Measurements from ENCODE around the gene IL18RAP.
A peak's percentile ranks its signal among the peaks of the same experiment; 100 is the strongest.

The IL18RAP gene

GRCh38 chr2:102421890-102422759 is 835 bp upstream of the IL18RAP start:
- DNase-seq (ENCODE audit: low read depth in 2 of 2): no peak

- no peak for DNase-seq (ENCODE audit: low read depth in 2 of 2)
Observed at GRCh38 chr2:102423368-102423767, 408 bp downstream of the IL18RAP start.

GRCh38 chr2:102424754-102425153 is 1.8 kb downstream of the IL18RAP start:
- DNase-seq (ENCODE audit: low read depth in 2 of 2): no peak

- DNase-seq (ENCODE audit: low read depth in 2 of 2): no peak
Observed at GRCh38 chr2:102425441-102426132, 2.6 kb downstream of the IL18RAP start.

GRCh38 chr2:102427249-102427648 is 4.3 kb downstream of the IL18RAP start:
- no peak for DNase-seq (ENCODE audit: low read depth in 2 of 2)

DNA sequence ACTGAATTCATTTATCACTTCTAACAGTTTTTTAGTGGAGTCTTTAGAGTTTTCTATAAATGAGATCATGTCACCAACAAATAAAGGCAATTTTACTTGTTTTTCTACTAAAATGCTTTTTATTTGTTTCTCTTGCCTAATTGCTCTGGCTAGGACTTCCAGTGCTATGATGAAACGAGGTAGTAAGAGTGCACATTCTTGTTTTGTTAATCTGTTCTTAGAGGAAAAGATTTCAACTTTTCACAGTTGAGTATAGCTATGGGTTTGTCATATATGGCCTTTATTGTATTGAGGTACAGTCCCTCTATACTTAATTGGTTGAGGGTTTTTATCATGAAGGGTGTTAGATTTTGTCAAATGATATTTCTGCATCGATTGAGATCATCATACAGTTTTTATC is 5.6 kb downstream of the IL18RAP start:
- no peak for DNase-seq (ENCODE audit: low read depth in 2 of 2)

- no peak for DNase-seq (ENCODE audit: low read depth in 2 of 2)
Observed at GRCh38 chr2:102432386-102432785, 9.4 kb downstream of the IL18RAP start.

GRCh38 chr2:102433973-102434654 is 11.2 kb downstream of the IL18RAP start:
- no peak for DNase-seq (ENCODE audit: low read depth in 2 of 2)

- no peak for DNase-seq (ENCODE audit: low read depth in 2 of 2)
Observed at GRCh38 chr2:102434655-102435381, 11.9 kb downstream of the IL18RAP start.

GRCh38 chr2:102435741-102436140 is 12.8 kb downstream of the IL18RAP start:
- no peak for DNase-seq (ENCODE audit: low read depth in 2 of 2)

DNA sequence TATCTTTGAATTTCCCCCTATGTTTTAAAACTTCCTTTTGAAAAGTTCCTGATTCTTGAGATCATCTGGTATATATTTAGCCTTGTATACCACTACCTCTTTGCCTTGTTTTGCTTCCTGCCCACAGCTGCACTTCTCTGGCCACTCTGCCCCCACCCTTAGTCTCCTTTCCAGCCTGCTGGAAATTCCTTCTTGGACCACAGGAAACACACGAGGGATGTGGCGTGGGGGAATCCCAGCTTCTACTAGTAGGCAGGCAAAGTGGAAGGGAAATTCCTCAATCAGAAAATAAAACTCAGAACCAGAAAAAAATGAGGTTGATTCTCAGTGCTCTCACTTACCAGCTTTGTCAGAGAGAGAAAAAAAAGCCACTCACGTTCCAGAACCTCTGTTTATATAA is 13.4 kb downstream of the IL18RAP start:
- no peak for DNase-seq (ENCODE audit: low read depth in 2 of 2)

DNA sequence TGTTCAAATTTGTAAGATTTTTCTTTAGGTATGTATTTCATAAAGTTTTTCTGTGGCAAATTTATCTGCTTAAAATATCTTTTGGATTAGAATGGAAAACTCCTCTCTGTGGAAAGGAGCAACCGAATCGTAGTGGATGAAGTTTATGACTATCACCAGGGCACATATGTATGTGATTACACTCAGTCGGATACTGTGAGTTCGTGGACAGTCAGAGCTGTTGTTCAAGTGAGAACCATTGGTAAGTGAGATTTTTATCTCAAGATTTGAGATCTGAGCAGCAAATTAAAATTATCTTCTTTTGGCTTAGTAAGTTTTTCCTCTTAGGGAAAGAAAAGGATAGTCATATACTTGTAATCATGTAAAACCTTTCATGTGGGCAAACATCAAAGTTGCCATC is 14.2 kb downstream of the IL18RAP start:
- no peak for DNase-seq (ENCODE audit: low read depth in 2 of 2)

- no peak for DNase-seq (ENCODE audit: low read depth in 2 of 2)
Observed at GRCh38 chr2:102438111-102438510, 15.2 kb downstream of the IL18RAP start.

GRCh38 chr2:102438578-102438977 is 15.6 kb downstream of the IL18RAP start:
- DNase-seq (ENCODE audit: low read depth in 2 of 2): no peak

DNA sequence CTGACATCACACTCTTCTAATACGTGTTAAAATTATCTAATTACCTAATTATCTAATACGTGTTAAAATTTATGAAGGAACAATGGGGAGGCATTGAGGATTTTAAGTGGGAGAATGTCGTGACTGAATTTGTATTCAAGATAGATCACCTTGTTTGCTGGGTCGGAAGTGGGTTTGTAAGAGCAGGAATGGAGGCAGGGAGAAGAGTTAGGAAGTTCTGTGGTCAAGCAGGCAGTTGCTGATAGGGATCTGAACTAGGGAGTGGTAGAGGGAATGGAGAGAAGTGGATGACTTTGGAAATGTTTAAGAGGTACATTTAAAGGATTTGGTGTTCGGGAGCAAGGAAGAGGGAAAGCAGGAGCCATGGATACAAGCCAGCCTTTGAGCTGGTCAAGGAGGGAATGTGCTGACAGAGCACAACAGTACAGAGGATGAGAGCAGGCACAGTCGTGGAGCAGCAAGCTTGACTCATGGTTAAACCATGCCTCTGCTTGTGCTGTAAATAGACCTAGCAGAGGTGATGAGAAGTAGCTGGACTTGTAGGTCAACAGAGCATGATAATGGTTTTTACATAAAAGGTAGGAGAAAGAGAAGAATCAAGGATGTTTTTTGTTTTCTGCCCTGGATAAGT is 16.2 kb downstream of the IL18RAP start:
- no peak for DNase-seq (ENCODE audit: low read depth in 2 of 2)

GRCh38 chr2:102442967-102443828 is 20.2 kb downstream of the IL18RAP start:
- no peak for DNase-seq (ENCODE audit: low read depth in 2 of 2)

DNA sequence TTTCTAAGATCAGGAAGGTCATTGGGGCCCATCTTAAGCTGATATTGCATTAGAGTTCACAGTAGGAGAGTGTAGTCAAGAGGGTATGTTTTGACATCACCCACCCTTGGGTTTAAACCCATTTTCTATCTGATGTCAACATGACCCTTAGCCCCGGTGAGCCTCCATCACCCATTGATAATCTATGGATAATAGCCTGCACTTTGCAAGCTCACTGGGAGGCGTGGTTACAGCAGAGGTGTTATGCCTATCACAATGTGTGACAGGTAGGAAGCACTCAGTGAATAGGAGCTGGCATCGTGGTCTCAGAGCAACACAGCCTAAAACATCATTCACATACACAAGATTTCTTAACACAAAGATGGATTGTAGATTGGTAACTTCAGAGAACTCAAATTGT is 21.3 kb downstream of the IL18RAP start:
- DNase-seq (ENCODE audit: low read depth in 2 of 2): no peak

DNA sequence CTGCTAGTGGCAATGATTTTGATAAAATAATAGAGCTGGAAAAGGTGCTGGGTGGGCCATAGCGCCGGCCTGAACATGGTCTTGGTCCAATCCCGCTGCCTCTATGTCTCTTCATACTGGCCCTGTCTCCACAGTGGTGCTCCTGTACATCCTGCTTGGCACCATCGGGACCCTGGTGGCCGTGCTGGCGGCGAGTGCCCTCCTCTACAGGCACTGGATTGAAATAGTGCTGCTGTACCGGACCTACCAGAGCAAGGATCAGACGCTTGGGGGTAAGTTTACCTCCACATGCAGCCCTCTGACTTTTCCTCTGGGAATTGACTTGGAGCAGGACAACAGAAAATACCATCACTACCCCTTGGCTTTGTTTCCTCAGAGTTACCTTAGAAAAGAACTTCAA is 24.0 kb downstream of the IL18RAP start:
- DNase-seq (ENCODE audit: low read depth in 2 of 2): no peak

DNA sequence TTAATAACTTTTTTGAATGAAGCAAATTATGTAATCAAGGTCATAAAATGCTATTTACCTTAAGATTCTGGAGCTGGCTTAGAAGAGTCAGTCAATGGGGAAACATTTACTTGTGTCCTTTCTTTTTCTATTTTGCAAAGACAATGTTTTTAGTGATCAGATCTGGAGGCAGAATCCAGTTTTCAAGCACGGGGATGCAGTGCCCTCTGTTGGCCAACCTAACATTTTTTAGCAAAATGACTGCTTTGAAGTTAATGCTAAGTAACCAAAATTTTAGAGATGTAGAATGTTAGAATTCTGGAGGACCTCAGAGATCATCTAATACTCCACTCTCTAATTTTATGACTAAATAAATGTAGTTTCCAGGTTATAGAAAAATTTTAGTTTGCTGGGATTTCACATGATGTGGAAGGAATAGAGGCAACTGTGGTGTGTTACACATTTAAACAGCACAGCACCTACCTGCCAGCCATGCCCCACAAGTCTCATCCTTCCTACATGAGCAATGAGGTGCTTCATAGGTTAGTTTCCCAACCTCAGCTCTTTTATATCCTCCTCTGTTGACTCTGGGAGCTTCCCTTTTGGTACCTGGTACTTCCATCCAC is 26.5 kb downstream of the IL18RAP start:
- DNase-seq (ENCODE audit: low read depth in 2 of 2): peak; percentile 19 to 27

- DNase-seq (ENCODE audit: low read depth in 2 of 2): no peak
Observed at GRCh38 chr2:102451968-102452367, 29.0 kb downstream of the IL18RAP start.

Data from stimulated activated CD8-positive, alpha-beta memory T cell treated with anti-CD3 and anti-CD28 coated beads, Interleukin-15, amount 100 ng/mL, for 4 hours (primary cell).